RWPE1 (cell line): ENCODE data around the gene CHCHD6.

Experiments
- CTCF ChIA-PET: fragments of 350-600 bp; sonication (Branson Sonifier 250); formaldehyde crosslinking; extraction: SDS; loops from one replicate; lab custom pipeline; 2021; lab: Yijun Ruan, JAX
- POLR2A ChIA-PET: fragments of 400-600 bp; formaldehyde crosslinking; extraction: SDS; loops from one replicate; lab custom pipeline; 2020; ENCODE audit warnings: antibody characterized with exemption; ENCODE audit not compliant: low non-redundant PET; lab: Yijun Ruan, JAX
- DNase-seq: peaks from one replicate; pipeline ENCODE4 v3.0.0; 2012; ENCODE audit warnings: low spot score
- H3K27ac ChIP-seq: fragments of 450-650 bp; 2 replicates; pipeline ENCODE4 v1.5.1; 2017
- TF ChIP-seq, protein P1 (sequence below): fragments of 450-650 bp; conservative IDR thresholded peaks from 2 replicates; pipeline ENCODE4 v1.5.1; 2017; ENCODE audit warnings: low read depth, mild to moderate bottlenecking

The CHCHD6 gene

GRCh38 chr3:126845920-126846715 lies 142.1 kb downstream of the CHCHD6 start:
- no peak overlapping the region for H3K27ac ChIP-seq
- DNase-seq: no peak
- POLR2A ChIA-PET: no interaction called here
- CTCF ChIA-PET: no interaction called here
- TF ChIP-seq, protein P1, sequence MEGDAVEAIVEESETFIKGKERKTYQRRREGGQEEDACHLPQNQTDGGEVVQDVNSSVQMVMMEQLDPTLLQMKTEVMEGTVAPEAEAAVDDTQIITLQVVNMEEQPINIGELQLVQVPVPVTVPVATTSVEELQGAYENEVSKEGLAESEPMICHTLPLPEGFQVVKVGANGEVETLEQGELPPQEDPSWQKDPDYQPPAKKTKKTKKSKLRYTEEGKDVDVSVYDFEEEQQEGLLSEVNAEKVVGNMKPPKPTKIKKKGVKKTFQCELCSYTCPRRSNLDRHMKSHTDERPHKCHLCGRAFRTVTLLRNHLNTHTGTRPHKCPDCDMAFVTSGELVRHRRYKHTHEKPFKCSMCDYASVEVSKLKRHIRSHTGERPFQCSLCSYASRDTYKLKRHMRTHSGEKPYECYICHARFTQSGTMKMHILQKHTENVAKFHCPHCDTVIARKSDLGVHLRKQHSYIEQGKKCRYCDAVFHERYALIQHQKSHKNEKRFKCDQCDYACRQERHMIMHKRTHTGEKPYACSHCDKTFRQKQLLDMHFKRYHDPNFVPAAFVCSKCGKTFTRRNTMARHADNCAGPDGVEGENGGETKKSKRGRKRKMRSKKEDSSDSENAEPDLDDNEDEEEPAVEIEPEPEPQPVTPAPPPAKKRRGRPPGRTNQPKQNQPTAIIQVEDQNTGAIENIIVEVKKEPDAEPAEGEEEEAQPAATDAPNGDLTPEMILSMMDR: no peak

GRCh38 chr3:126847061-126847460 lies 143.0 kb downstream of the CHCHD6 start:
- H3K27ac ChIP-seq: no peak overlapping the region
- no peak for DNase-seq
- TF ChIP-seq, protein P1: no peak
- ChIA-PET POLR2A (no interaction called here), CTCF (no interaction called here)

- TF ChIP-seq, protein P1: no peak
- ChIA-PET CTCF (no interaction called here), POLR2A (no interaction called here)
- H3K27ac ChIP-seq: no peak overlapping the region
- DNase-seq: no peak
Measured at GRCh38 chr3:126848991-126849390, 145.0 kb downstream of the CHCHD6 start.

DNA sequence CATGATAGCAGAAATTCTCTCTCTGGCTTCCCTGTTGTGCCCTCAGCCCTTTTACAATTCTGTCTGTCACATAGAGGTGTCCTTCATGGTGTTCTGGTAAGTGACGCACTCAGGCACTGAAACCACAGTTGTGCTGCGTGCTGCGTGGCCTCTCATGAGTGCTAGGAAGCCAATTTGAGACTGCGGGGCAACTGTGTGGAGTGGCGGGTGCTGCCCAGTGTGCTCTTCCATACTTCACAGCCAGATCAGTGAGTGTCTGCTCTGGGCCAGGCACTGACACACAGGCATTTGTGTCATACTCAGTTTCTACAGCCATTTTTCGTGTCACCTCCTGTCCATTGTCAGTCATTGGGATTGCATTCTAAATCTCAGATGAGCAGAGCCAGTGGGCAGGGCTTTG lies 145.7 kb downstream of the CHCHD6 start:
- DNase-seq: no peak
- ChIA-PET CTCF (no interaction called here), POLR2A (no interaction called here)
- TF ChIP-seq, protein P1: no peak
- H3K27ac ChIP-seq: no peak overlapping the region

DNA sequence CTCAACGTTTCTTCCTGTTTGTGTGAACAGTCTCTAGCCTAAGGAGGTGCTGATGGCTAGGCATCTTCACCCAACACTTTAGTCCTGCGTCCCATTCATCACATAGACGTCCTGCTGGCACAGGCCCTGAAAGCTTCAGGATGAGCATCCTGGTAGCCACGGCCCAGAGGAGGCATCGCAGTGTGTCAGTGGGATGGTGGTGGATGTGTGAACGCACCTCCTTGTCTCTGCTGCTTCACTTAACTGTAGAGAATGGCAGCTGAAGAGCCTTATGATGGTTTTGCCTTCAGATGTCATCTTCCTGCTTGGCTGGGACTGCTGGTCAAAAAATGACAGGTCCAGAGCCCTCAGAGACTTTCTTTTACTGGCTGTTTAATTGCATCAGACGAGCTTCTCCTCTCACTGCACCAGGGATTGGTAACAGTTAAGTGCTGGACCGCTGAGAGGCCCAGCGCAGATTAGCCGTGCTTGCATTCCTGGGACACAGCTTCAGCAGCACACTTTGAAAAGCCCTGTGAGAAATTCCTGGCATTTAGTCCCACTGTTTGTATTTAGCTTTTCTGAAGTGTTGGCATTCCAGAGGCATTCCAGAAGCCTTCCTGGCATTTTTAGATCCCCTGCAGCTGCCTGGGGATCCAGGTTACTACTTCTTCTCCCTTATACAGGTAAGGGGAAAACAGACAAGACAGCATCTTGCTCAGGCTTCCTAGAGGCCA lies 146.5 kb downstream of the CHCHD6 start:
- TF ChIP-seq, protein P1: no peak
- ChIA-PET POLR2A (no interaction called here), CTCF (interaction anchor here (0.9 kb wide), 1 partner anchor 23 kb away, joined by 4 read pairs; no protein-coding TSS in a partner anchor)
- peak overlapping the region; percentile 18; the same call in 1 of the 2 replicates for H3K27ac ChIP-seq
- DNase-seq: no peak

DNA sequence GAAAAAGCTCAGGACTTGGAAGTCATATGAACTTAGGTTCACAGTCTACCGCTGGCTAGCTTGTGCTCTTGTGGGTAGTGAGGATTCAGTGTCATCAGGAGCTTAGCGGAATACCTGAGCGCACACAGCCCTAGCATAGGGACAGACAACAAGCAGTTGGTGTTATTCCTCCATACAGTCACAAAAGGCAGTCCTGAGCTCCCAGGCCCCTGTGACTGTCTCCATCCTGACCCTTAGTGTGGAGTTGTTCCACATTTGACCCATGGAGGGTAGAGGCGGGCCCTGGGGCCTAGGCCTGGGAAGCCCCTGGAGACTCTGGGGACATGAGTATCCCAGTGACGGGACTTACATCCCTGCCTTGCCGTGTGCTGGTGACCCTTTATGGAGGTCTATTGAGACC lies 147.3 kb downstream of the CHCHD6 start:
- POLR2A ChIA-PET: no interaction called here
- DNase-seq: no peak
- CTCF ChIA-PET: interaction anchor here (0.6 to 0.9 kb wide), 2 partner anchors 10 to 22 kb away, joined by 4 to 5 read pairs; no protein-coding TSS in a partner anchor
- TF ChIP-seq, protein P1: no peak
- H3K27ac ChIP-seq: no peak overlapping the region
